Measurements from ENCODE around the gene PPP3R2.

PPP3R2 gene

GRCh38 chr9:101579711-101580545 lies 14.8 kb downstream of the PPP3R2 start:
- TF ChIP-seq EZH2phosphoT487 (conservative IDR thresholded peaks at IDR 0.05; ENCODE audit: low read length) (no peak), CTCF (IDR thresholded peaks at IDR 0.05; ENCODE audit: insufficient read depth, low read length, poor library complexity, severe bottlenecking) (no peak)
- Histone ChIP-seq H2AFZ (ENCODE audit: low read depth, low read length, severe bottlenecking) (no peak overlapping the region), H3K27me3 (ENCODE audit: low read length) (no peaks in the 10 kb centered on the region), H3K9me3 (ENCODE audit: insufficient read depth, low read length) (no peaks in the 10 kb centered on the region), H3K36me3 (ENCODE audit: low read length) (no peaks in the 10 kb centered on the region), H3K4me2 (ENCODE audit: low read depth, low read length, poor library complexity, severe bottlenecking) (no peak overlapping the region), H3K4me3 (ENCODE audit: insufficient read depth, low read length, poor library complexity, severe bottlenecking) (no peak overlapping the region), H3K9ac (ENCODE audit: low read length) (no peak overlapping the region), H3K9me2 (replicated peaks; ENCODE audit: insufficient read depth, low read length) (no peaks in the 10 kb centered on the region), H3K79me2 (ENCODE audit: insufficient read depth, low read length) (no peaks in the 10 kb centered on the region), H3F3A (ENCODE audit: insufficient read depth) (no peaks in the 10 kb centered on the region), H4K20me1 (ENCODE audit: low read depth, low read length) (no peaks in the 10 kb centered on the region), H3K27ac (ENCODE audit: low read depth, low read length) (no peak overlapping the region)

- H3K27me3 ChIP-seq (ENCODE audit: low read length): no peaks in the 10 kb centered on the region
- no peaks in the 10 kb centered on the region for H3K79me2 ChIP-seq (ENCODE audit: insufficient read depth, low read length)
- H3K4me3 ChIP-seq (ENCODE audit: insufficient read depth, low read length, poor library complexity, severe bottlenecking): no peak overlapping the region
- H3K9ac ChIP-seq (ENCODE audit: low read length): no peak overlapping the region
- H3K9me3 ChIP-seq (ENCODE audit: insufficient read depth, low read length): no peaks in the 10 kb centered on the region
- H3K9me2 ChIP-seq (replicated peaks; ENCODE audit: insufficient read depth, low read length): no peaks in the 10 kb centered on the region
- H4K20me1 ChIP-seq (ENCODE audit: low read depth, low read length): no peaks in the 10 kb centered on the region
- H3K4me2 ChIP-seq (ENCODE audit: low read depth, low read length, poor library complexity, severe bottlenecking): no peak overlapping the region
- TF ChIP-seq CTCF (IDR thresholded peaks at IDR 0.05; ENCODE audit: insufficient read depth, low read length, poor library complexity, severe bottlenecking) (no peak), EZH2phosphoT487 (conservative IDR thresholded peaks at IDR 0.05; ENCODE audit: low read length) (no peak)
- no peaks in the 10 kb centered on the region for H3K36me3 ChIP-seq (ENCODE audit: low read length)
- H2AFZ ChIP-seq (ENCODE audit: low read depth, low read length, severe bottlenecking): no peak overlapping the region
- no peaks in the 10 kb centered on the region for H3F3A ChIP-seq (ENCODE audit: insufficient read depth)
- no peak overlapping the region for H3K27ac ChIP-seq (ENCODE audit: low read depth, low read length)
Measured at GRCh38 chr9:101578378-101578777, 16.4 kb downstream of the PPP3R2 start.

GRCh38 chr9:101574731-101575333 lies 19.9 kb downstream of the PPP3R2 start:
- Histone ChIP-seq H3K4me3 (ENCODE audit: insufficient read depth, low read length, poor library complexity, severe bottlenecking) (no peak overlapping the region), H2AFZ (ENCODE audit: low read depth, low read length, severe bottlenecking) (no peak overlapping the region), H3K27me3 (ENCODE audit: low read length) (no peaks in the 10 kb centered on the region), H3F3A (ENCODE audit: insufficient read depth) (no peaks in the 10 kb centered on the region), H3K4me2 (ENCODE audit: low read depth, low read length, poor library complexity, severe bottlenecking) (no peak overlapping the region), H3K9ac (ENCODE audit: low read length) (no peak overlapping the region), H3K9me3 (ENCODE audit: insufficient read depth, low read length) (no peaks in the 10 kb centered on the region), H4K20me1 (ENCODE audit: low read depth, low read length) (no peaks in the 10 kb centered on the region), H3K27ac (ENCODE audit: low read depth, low read length) (no peak overlapping the region), H3K79me2 (ENCODE audit: insufficient read depth, low read length) (no peaks in the 10 kb centered on the region), H3K9me2 (replicated peaks; ENCODE audit: insufficient read depth, low read length) (no peaks in the 10 kb centered on the region), H3K36me3 (ENCODE audit: low read length) (no peaks in the 10 kb centered on the region)
- no peak for TF ChIP-seq CTCF (IDR thresholded peaks at IDR 0.05; ENCODE audit: insufficient read depth, low read length, poor library complexity, severe bottlenecking)
- no peak for TF ChIP-seq EZH2phosphoT487 (conservative IDR thresholded peaks at IDR 0.05; ENCODE audit: low read length)

Measured in SU-DHL-6 (cell line).